ENCODE results near the gene ENTPD6. TPM values are rescaled to one million over a fixed set of nuclear protein-coding genes. Genes with fewer than 3 reads are reported as not detected.
"Not testable (repeated sequence)": the region's sequence is repeated elsewhere in the genome, so short reads cannot be mapped to it uniquely, and the experiment has no call there.

The ENTPD6 gene
- total and polyA plus RNA-seq, 2 experiments from 2014 or later: 80.4 to 87.1 TPM

DNA sequence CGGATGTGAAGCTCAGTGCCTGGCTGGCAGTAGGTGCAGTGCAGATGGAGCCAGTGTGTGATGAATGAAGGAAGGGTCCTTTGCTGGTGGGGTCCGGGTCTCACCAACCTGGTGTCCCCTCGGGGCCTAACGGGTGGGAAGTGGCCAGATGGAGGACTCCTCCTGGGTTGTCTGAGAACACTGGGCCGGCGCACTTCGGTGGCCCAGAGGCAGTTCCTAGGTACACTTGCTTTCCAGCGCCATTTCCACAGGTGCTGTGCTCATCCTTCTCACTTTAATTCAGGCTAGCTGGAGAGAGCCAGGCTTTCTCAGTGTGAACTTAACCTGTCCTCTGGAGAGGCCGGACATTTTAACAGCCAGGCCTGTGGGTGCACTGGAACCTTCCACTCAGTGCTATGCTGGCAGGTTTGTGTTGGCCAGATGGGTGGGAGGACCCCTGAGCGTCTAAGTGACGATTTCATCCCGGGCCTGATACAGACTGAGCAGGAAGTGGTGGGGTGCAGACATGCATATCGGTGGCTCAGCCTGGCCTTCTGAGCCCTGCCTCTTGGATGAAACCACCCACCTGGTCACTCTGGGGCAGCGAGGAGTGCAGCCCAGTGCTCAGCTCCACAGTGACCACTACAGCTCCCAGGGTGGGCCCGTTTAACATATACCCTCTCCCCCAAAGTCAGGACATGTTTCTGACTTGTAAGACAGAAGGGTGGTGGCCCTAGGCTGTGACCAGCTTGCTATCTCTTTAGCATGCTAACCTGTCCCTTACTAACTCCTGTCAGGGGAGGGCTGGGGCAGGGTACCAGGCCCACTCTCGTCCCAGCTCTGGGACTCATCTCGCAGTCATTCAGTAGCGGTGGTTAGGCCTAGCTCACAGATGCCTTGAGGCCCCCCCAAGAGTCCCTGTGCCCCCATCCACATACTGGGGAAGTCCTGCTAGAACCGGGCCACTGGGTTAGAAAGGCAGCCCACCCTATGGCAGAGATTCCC lies 44.2 kb downstream of the ENTPD6 start:
- H3K4me3 ChIP-seq: no peak overlapping the region
- H3K9me2 ChIP-seq (replicated peaks; ENCODE audit: insufficient read depth): no peaks in the 10 kb centered on the region
- no peaks in the 10 kb centered on the region for H4K20me1 ChIP-seq (ENCODE audit: insufficient read depth, poor library complexity, severe bottlenecking)
- WGBS (ENCODE audit: low lambda C conversion rate, missing lambda C conversion rate): 91% methylated on average over 19 of the region's 19 CpGs
- no peaks in the 10 kb centered on the region for H3K9me3 ChIP-seq (ENCODE audit: low read depth)
- TF ChIP-seq EZH2phosphoT487 (IDR thresholded peaks at IDR 0.05; ENCODE audit: low read depth, severe bottlenecking, unreplicated experiment): no peak
- TF ChIP-seq EZH2 (IDR thresholded peaks at IDR 0.05; ENCODE audit: borderline replicate concordance): no peak
- TF ChIP-seq, protein P1, sequence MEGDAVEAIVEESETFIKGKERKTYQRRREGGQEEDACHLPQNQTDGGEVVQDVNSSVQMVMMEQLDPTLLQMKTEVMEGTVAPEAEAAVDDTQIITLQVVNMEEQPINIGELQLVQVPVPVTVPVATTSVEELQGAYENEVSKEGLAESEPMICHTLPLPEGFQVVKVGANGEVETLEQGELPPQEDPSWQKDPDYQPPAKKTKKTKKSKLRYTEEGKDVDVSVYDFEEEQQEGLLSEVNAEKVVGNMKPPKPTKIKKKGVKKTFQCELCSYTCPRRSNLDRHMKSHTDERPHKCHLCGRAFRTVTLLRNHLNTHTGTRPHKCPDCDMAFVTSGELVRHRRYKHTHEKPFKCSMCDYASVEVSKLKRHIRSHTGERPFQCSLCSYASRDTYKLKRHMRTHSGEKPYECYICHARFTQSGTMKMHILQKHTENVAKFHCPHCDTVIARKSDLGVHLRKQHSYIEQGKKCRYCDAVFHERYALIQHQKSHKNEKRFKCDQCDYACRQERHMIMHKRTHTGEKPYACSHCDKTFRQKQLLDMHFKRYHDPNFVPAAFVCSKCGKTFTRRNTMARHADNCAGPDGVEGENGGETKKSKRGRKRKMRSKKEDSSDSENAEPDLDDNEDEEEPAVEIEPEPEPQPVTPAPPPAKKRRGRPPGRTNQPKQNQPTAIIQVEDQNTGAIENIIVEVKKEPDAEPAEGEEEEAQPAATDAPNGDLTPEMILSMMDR (IDR thresholded peaks at IDR 0.05; ENCODE audit: poor library complexity): no peak
- no peak overlapping the region for H2AFZ ChIP-seq
- no peak overlapping the region for H3K27ac ChIP-seq
- H3K79me2 ChIP-seq: no peaks in the 10 kb centered on the region
- H3K4me1 ChIP-seq (ENCODE audit: insufficient read depth): peaks cover 12% of the 10 kb centered on the region
- H3K27me3 ChIP-seq: no peaks in the 10 kb centered on the region
- H3K36me3 ChIP-seq (replicated peaks; ENCODE audit: insufficient read depth, low read depth): no peaks in the 10 kb centered on the region
- no peak for DNase-seq (ENCODE audit: low spot score)
- H3K4me2 ChIP-seq: no peak overlapping the region

DNA sequence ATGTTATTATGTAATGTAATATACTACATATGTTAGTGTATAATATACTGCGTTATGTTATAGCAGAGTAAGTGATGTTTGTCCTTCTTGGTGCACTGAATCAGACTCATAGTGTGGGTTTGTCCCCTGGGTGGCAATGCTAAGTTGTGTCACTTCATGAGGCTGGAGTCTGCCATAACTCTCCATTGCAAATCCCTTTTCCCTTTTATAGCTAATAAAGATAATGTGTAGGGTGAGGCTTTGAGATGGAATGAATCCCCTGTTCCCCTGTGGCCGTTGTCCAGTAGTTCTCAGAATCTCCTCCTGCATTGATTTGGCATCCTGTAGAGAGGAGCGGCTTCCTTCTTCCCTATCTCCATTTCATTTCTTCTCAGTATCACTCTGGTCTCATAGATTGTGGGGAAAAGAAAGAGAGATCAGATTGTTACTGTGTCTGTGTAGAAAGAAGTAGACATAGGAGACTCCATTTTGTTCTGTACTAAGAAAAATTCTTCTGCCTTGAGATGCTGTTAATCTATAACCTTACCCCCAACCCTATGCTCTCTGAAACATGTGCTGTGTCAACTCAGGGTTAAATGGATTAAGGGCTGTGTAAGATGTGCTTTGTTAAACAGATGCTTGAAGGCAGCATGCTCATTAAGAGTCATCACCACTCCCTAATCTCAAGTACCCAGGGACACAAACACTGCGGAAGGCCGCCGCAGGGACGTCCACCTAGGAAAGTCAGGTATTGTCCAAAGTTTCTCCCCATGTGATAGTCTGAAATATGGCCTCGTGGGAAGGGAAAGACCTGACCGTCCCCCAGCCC lies 45.5 kb downstream of the ENTPD6 start:
- peak overlapping the region; percentile 4 for H2AFZ ChIP-seq
- not testable (repeated sequence) for H3K27me3 ChIP-seq; H3K9me3 ChIP-seq (ENCODE audit: low read depth); H4K20me1 ChIP-seq (ENCODE audit: insufficient read depth, poor library complexity, severe bottlenecking); H3K4me2 ChIP-seq; H3K79me2 ChIP-seq; DNase-seq (ENCODE audit: low spot score); H3K9me2 ChIP-seq (replicated peaks; ENCODE audit: insufficient read depth); H3K4me3 ChIP-seq; H3K4me1 ChIP-seq (ENCODE audit: insufficient read depth); H3K36me3 ChIP-seq (replicated peaks; ENCODE audit: insufficient read depth, low read depth)
- peak overlapping the region; percentile 84 for H3K27ac ChIP-seq
- WGBS (ENCODE audit: low lambda C conversion rate, missing lambda C conversion rate): 45% methylated on average over 9 of the region's 9 CpGs

DNA sequence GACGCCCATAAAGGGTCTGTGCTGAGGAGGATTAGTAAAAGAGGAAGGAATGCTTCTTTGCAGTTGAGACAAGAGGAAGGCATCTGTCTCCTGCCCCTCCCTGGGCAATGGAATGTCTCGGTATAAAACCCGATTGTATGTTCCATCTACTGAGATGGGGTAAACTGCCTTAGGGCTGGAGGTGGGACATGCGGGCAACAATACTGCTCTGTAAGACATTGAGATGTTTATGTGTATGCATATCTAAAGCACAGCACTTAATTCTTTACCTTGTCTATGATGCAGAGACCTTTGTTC lies 46.1 kb downstream of the ENTPD6 start:
- not testable (repeated sequence) for H3K4me1 ChIP-seq (ENCODE audit: insufficient read depth); H3K4me2 ChIP-seq; H3K9me3 ChIP-seq (ENCODE audit: low read depth); H3K36me3 ChIP-seq (replicated peaks; ENCODE audit: insufficient read depth, low read depth); H3K4me3 ChIP-seq; DNase-seq (ENCODE audit: low spot score); H3K9me2 ChIP-seq (replicated peaks; ENCODE audit: insufficient read depth); H3K27me3 ChIP-seq; H3K79me2 ChIP-seq; H4K20me1 ChIP-seq (ENCODE audit: insufficient read depth, poor library complexity, severe bottlenecking)
- 17% methylated on average over 4 of the region's 4 CpGs for WGBS (ENCODE audit: low lambda C conversion rate, missing lambda C conversion rate)
- Histone ChIP-seq H3K27ac (peak overlapping the region; percentile 84), H2AFZ (peak overlapping the region; percentile 4)

DNA sequence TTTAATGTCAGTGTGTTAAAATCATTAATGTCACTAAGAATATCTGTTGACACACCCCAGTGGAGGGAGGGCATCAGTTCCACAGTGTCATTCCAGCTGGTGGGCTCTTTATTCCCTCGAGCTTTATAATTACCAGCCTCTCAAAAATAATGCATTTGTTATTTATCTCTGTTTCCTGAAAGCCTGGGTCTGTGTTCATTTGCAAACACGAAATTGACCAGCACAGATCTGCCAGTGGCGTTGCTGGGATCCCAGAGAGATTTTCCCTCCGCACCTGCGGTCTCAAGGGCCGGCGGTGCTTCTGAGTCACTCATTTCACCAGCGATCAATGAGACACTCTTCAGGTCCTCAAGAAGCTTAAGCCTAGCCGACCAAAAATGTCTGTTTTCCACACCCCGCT lies 46.7 kb downstream of the ENTPD6 start:
- Histone ChIP-seq H3K9me2 (replicated peaks; ENCODE audit: insufficient read depth) (no peaks in the 10 kb centered on the region), H2AFZ (no peak overlapping the region), H3K27ac (peak overlapping the region; percentile 84), H3K36me3 (replicated peaks; ENCODE audit: insufficient read depth, low read depth) (no peaks in the 10 kb centered on the region), H3K4me1 (ENCODE audit: insufficient read depth) (peaks cover 16% of the 10 kb centered on the region), H3K4me2 (no peak overlapping the region), H3K79me2 (no peaks in the 10 kb centered on the region), H3K4me3 (no peak overlapping the region), H3K9me3 (ENCODE audit: low read depth) (no peaks in the 10 kb centered on the region), H4K20me1 (ENCODE audit: insufficient read depth, poor library complexity, severe bottlenecking) (no peaks in the 10 kb centered on the region), H3K27me3 (no peaks in the 10 kb centered on the region)
- WGBS (ENCODE audit: low lambda C conversion rate, missing lambda C conversion rate): 83% methylated on average over 10 of the region's 10 CpGs
- TF ChIP-seq EZH2phosphoT487 (IDR thresholded peaks at IDR 0.05; ENCODE audit: low read depth, severe bottlenecking, unreplicated experiment): no peak
- TF ChIP-seq, protein P1 (IDR thresholded peaks at IDR 0.05; ENCODE audit: poor library complexity): no peak
- no peak for TF ChIP-seq EZH2 (IDR thresholded peaks at IDR 0.05; ENCODE audit: borderline replicate concordance)
- no peak for DNase-seq (ENCODE audit: low spot score)
